ENCODE data around the gene SFT2D1. TPM values are rescaled to one million over a fixed set of nuclear protein-coding genes. Genes with fewer than 3 reads are reported as not detected.

SFT2D1 gene
- total RNA-seq, 4 donors from 2014 or later, result 6.1 to 35.8 (median 33.0) TPM

- H3K27ac ChIP-seq, result peak overlapping the region; percentile 80 to 85
- no peaks in the 10 kb centered on the region for H3K9me3 ChIP-seq
- intact Hi-C loops (cut with DNase I; ENCODE audit: low total_unique reads), result no loop called here
- no peaks in the 10 kb centered on the region for H3K36me3 ChIP-seq
- no peak for DNase-seq
- no peaks in the 10 kb centered on the region for H3K27me3 ChIP-seq
- H3K4me1 ChIP-seq, result peaks cover 9 to 13% of the 10 kb centered on the region in 2 donors
- TF ChIP-seq POLR2A (IDR thresholded peaks at IDR 0.05), result no peak
- H3K4me3 ChIP-seq, result peak overlapping the region; percentile 97 to 99
Observed at GRCh38 chr6:166343150-166343487, 774 bp upstream of the SFT2D1 start.

- peak overlapping the region; percentile 97 to 99 for H3K4me3 ChIP-seq
- H3K9me3 ChIP-seq, result no peaks in the 10 kb centered on the region
- peaks cover 10 to 13% of the 10 kb centered on the region in 2 donors for H3K4me1 ChIP-seq
- no peak for TF ChIP-seq CTCF (IDR thresholded peaks at IDR 0.05)
- no peak for TF ChIP-seq POLR2A (IDR thresholded peaks at IDR 0.05)
- no peak for DNase-seq
- no peaks in the 10 kb centered on the region for H3K27me3 ChIP-seq
- H3K27ac ChIP-seq, result peak overlapping the region; percentile 80 to 85
- H3K36me3 ChIP-seq, result no peaks in the 10 kb centered on the region
- intact Hi-C loops (cut with DNase I; ENCODE audit: low total_unique reads), result no loop called here
Observed at GRCh38 chr6:166341977-166342348, 382 bp downstream of the SFT2D1 start.

- Histone ChIP-seq H3K4me3 (peak overlapping the region; percentile 97 to 99), H3K36me3 (no peaks in the 10 kb centered on the region), H3K4me1 (peaks cover 12 to 13% of the 10 kb centered on the region in 2 donors), H3K9me3 (no peaks in the 10 kb centered on the region), H3K27me3 (no peaks in the 10 kb centered on the region), H3K27ac (peak overlapping the region in 1 of 2 donors; percentile 85)
- DNase-seq, result no peak
- intact Hi-C loops (cut with DNase I; ENCODE audit: low total_unique reads), result no loop called here
- no peak for TF ChIP-seq CTCF (IDR thresholded peaks at IDR 0.05)
- no peak for TF ChIP-seq POLR2A (IDR thresholded peaks at IDR 0.05)
Observed at GRCh38 chr6:166341464-166341863, 881 bp downstream of the SFT2D1 start.

- no peak overlapping the region for H3K4me3 ChIP-seq
- TF ChIP-seq CTCF (IDR thresholded peaks at IDR 0.05), result no peak
- TF ChIP-seq POLR2A (IDR thresholded peaks at IDR 0.05), result no peak
- peaks cover 12 to 13% of the 10 kb centered on the region in 2 donors for H3K4me1 ChIP-seq
- intact Hi-C loops (cut with DNase I; ENCODE audit: low total_unique reads), result no loop called here
- DNase-seq, result no peak
- no peak overlapping the region for H3K27ac ChIP-seq
- no peaks in the 10 kb centered on the region for H3K9me3 ChIP-seq
- no peaks in the 10 kb centered on the region for H3K36me3 ChIP-seq
- H3K27me3 ChIP-seq, result no peaks in the 10 kb centered on the region
Observed at GRCh38 chr6:166338854-166339253, 3.5 kb downstream of the SFT2D1 start.

GRCh38 chr6:166336847-166337246, 5.5 kb downstream of the SFT2D1 start:
- Histone ChIP-seq H3K27ac (no peak overlapping the region), H3K4me1 (peaks cover 12 to 13% of the 10 kb centered on the region in 2 donors), H3K4me3 (no peak overlapping the region), H3K36me3 (no peaks in the 10 kb centered on the region), H3K9me3 (no peaks in the 10 kb centered on the region), H3K27me3 (no peaks in the 10 kb centered on the region)
- intact Hi-C loops (cut with DNase I; ENCODE audit: low total_unique reads), result no loop called here
- no peak for DNase-seq
- no peak for TF ChIP-seq POLR2A (IDR thresholded peaks at IDR 0.05)
- no peak for TF ChIP-seq CTCF (IDR thresholded peaks at IDR 0.05)
